Measurements from ENCODE around the gene ELP5. TPM values are rescaled to one million over a fixed set of nuclear protein-coding genes. Genes with fewer than 3 reads are reported as not detected.

The ELP5 gene
- total and polyA plus RNA-seq, 8 donors: 8.4 to 45.2 (median 19.5) TPM; not detected in 1

DNA sequence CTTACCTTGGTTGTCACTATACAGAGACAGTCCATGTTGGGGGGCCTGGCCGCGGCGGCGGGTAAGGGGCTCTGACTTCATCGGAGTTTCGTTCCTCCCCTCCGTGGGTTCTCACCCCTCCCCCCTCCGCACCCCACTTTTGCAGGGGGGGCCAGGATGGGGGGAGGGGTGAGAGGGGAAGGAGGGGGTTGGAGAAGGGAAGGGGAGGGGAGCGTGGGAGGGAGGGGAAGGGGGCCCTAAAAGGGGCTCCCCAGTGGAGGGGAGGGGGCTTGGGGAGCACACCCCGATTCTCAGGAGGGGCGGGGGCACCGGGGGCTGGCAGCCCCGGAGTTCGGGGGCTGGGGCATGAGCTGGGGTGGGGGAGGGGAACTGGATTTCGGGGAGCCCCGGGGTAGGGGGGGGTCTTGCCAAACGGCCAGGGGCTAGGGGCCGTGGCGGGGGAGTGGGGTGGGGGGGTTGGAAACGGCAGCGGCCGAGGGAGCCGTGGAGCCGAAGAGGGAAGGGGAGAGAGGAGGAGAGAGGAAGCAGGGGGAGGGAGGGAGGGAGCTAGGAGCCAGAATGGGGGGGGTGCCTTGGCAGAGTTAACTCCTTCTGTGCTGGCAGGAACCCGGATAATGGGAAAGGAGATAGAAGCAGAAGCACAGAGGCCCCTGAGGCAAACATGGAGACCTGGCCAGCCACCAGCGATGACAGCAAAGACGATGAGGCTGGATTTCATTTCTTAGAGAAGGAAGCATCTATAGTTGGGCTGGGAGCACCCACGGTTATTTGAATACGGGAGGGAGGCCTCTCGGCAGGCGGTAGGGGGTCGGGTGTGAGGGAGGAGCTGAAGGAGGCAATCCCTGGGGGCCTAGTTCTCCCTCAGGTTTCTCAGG, 34.7 kb upstream of the ELP5 start:
- Histone ChIP-seq H3K4me3 (peak overlapping the region; percentile 52 to 60 (median 55)), H3K27ac (peak overlapping the region; percentile 8 to 100 (median 96)), H3K36me3 (peaks cover 9 to 15% (median 13%) of the 10 kb centered on the region in 4 donors), H3K4me1 (peaks cover 59 to 88% (median 87%) of the 10 kb centered on the region in 4 donors), H3K9me3 (no peaks in the 10 kb centered on the region), H3K27me3 (peaks cover 0 to 13% (median 0%) of the 10 kb centered on the region in 3 donors)
- WGBS, 5 donors: 2 to 5% (median 3%) methylated on average over 22 to 32 of the region's 32 CpGs
- TF ChIP-seq EP300 (IDR thresholded peaks at IDR 0.05): no peak
- TF ChIP-seq CTCF (IDR thresholded peaks at IDR 0.05): no peak
- TF ChIP-seq POLR2A (IDR thresholded peaks at IDR 0.05): no peak
- no peak for TF ChIP-seq POLR2AphosphoS5 (IDR thresholded peaks at IDR 0.05)
- DNase-seq: peak; percentile 54 to 91
- intact Hi-C loops (cut with DNase I; ENCODE audit: low total_unique reads): no loop called here

DNA sequence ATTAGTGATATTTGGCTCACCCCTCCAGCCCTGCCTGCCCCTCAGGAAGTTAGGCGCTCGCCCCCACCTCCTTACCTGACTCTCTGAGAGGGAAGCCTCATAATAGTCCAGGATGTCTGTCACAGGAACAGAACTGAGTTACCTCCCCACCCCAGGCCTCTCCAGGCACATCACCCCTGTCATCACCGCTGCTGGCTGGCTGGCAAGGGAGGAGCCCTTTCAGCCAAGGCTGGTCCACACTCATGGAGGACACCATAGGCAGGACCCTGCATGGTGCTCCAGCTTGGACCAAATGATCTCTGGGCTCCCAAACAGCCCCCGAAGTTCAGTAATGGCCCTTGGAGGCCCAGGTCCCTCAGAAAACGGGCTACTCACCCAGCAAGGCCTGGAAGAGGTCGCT, 33.8 kb upstream of the ELP5 start:
- intact Hi-C loops (cut with DNase I; ENCODE audit: low total_unique reads): no loop called here
- TF ChIP-seq CTCF (IDR thresholded peaks at IDR 0.05): no peak
- TF ChIP-seq POLR2A (IDR thresholded peaks at IDR 0.05): no peak
- TF ChIP-seq POLR2AphosphoS5 (IDR thresholded peaks at IDR 0.05): no peak
- no peak for TF ChIP-seq EP300 (IDR thresholded peaks at IDR 0.05)
- DNase-seq: no peak

GRCh38 chr17:7218758-7219157, 33.3 kb upstream of the ELP5 start:
- TF ChIP-seq POLR2AphosphoS5 (IDR thresholded peaks at IDR 0.05) (no peak), POLR2A (IDR thresholded peaks at IDR 0.05) (no peak), CTCF (IDR thresholded peaks at IDR 0.05) (no peak), EP300 (IDR thresholded peaks at IDR 0.05) (no peak)
- H3K27me3 ChIP-seq: peaks cover 0 to 12% (median 0%) of the 10 kb centered on the region in 3 donors
- H3K4me1 ChIP-seq: peaks cover 56 to 91% (median 85%) of the 10 kb centered on the region in 4 donors
- DNase-seq: no peak
- 69 to 85% (median 75%) methylated on average over 6 of the region's 6 CpGs for WGBS, 5 donors
- peak overlapping the region in 1 of 4 donors; percentile 92 for H3K4me3 ChIP-seq
- H3K27ac ChIP-seq: peak overlapping the region in 4 of 5 donors; percentile 93 to 100 (median 97)
- H3K9me3 ChIP-seq: no peaks in the 10 kb centered on the region
- H3K36me3 ChIP-seq: peaks cover 23 to 29% (median 27%) of the 10 kb centered on the region in 4 donors
- intact Hi-C loops (cut with DNase I; ENCODE audit: low total_unique reads): no loop called here

More for the DNA sequence above, 33.8 kb upstream of the ELP5 start:
- WGBS, 5 donors: 61 to 68% (median 64%) methylated on average over 6 of the region's 6 CpGs
- Histone ChIP-seq H3K27ac (peak overlapping the region; percentile 8 to 100 (median 96)), H3K4me1 (peaks cover 59 to 96% (median 90%) of the 10 kb centered on the region in 4 donors), H3K4me3 (peak overlapping the region in 3 of 4 donors; percentile 52 to 60 (median 57)), H3K9me3 (no peaks in the 10 kb centered on the region), H3K36me3 (peaks cover 17 to 23% (median 21%) of the 10 kb centered on the region in 4 donors), H3K27me3 (peaks cover 0 to 12% (median 0%) of the 10 kb centered on the region in 3 donors)

GRCh38 chr17:7219229-7219811, 32.7 kb upstream of the ELP5 start:
- TF ChIP-seq POLR2A (IDR thresholded peaks at IDR 0.05) (no peak), POLR2AphosphoS5 (IDR thresholded peaks at IDR 0.05) (no peak), CTCF (IDR thresholded peaks at IDR 0.05) (no peak), EP300 (IDR thresholded peaks at IDR 0.05) (no peak)
- peaks cover 29 to 34% (median 33%) of the 10 kb centered on the region in 4 donors for H3K36me3 ChIP-seq
- peaks cover 0 to 12% (median 0%) of the 10 kb centered on the region in 3 donors for H3K27me3 ChIP-seq
- no peaks in the 10 kb centered on the region for H3K9me3 ChIP-seq
- peaks cover 54 to 90% (median 81%) of the 10 kb centered on the region in 4 donors for H3K4me1 ChIP-seq
- peak overlapping the region; percentile 59 to 95 (median 83) for H3K4me3 ChIP-seq
- WGBS, 5 donors: 18 to 20% (median 19%) methylated on average over 11 to 12 of the region's 12 CpGs
- peak overlapping the region; percentile 93 to 100 (median 98) for H3K27ac ChIP-seq
- no peak for DNase-seq
- intact Hi-C loops (cut with DNase I; ENCODE audit: low total_unique reads): no loop called here
